Neural crest cell (in vitro differentiated cells): Measurements from ENCODE around the gene SH3GL3. TPM values are rescaled to one million over a fixed set of nuclear protein-coding genes. Genes with fewer than 3 reads are reported as not detected.

Experiments used
- DNase-seq: peaks from one replicate; pipeline ENCODE4 v3.0.0; 2021; ENCODE audit warnings: low read depth, mixed read lengths, low spot score
- H3K27ac Mint-ChIP-seq: one replicate; pipeline ENCODE4 v1.8.0; 2021; ENCODE audit warnings: mild to moderate bottlenecking, mixed read lengths; ENCODE audit not compliant: unreplicated experiment
- H3K27me3 Mint-ChIP-seq: 2 replicates; pipeline ENCODE4 v1.8.0; 2021; ENCODE audit warnings: low read depth, mild to moderate bottlenecking, mixed read lengths
- H3K36me3 Mint-ChIP-seq: 2 replicates; pipeline ENCODE4 v1.8.0; 2021; ENCODE audit warnings: low read depth, mild to moderate bottlenecking, mixed read lengths
- H3K4me1 Mint-ChIP-seq: 2 replicates; pipeline ENCODE4 v1.8.0; 2021; ENCODE audit warnings: mixed read lengths
- H3K4me3 Mint-ChIP-seq: one replicate; pipeline ENCODE4 v1.8.0; 2021; ENCODE audit warnings: mild to moderate bottlenecking, mixed read lengths
- H3K9me3 Mint-ChIP-seq: 2 replicates; pipeline ENCODE4 v1.8.0; 2021; ENCODE audit warnings: mixed read lengths
- CTCF ChIP-seq: fragments of 200-600 bp; sonication (generic); conservative IDR thresholded peaks from 2 replicates; pipeline ENCODE4 v1.5.0; 2021; ENCODE audit warnings: antibody characterized with exemption, mild to moderate bottlenecking
- total RNA-seq: library from RNA; stranded (reverse); gene quantifications from 2 replicates; pipeline ENCODE4 v1.2.1, GENCODE V29; 2021

The SH3GL3 gene
- total RNA-seq, 1 donor from 2014 or later, result 1.4 TPM

- Mint-ChIP-seq H3K36me3 (no peaks in the 10 kb centered on the region), H3K27ac (no peak overlapping the region), H3K4me3 (no peak overlapping the region), H3K4me1 (peaks cover 21% of the 10 kb centered on the region), H3K9me3 (no peaks in the 10 kb centered on the region), H3K27me3 (no peaks in the 10 kb centered on the region)
- TF ChIP-seq CTCF, result no peak
- DNase-seq, result no peak
These were observed 67.4 kb downstream of the SH3GL3 start for GRCh38 chr15:83514584-83514983.

DNA sequence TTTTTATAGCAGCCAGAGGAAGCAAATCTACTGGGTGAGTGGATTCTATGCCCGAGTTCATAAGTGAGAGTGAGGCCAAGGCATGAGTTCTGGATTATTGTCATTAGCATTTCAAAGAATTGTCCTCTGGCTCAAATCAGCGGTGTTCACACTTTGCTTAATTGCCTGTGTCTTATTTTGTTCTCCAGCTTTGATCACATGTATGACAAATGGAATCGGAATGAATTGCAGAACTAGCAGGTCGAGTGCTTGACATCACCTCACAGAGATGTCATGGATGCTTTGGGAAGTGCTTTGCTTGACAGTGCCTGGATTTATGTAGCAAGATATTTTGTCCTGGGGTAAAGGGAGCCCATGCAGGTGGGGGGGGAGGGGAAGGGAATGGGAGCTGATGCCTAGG is 68.0 kb downstream of the SH3GL3 start:
- H3K27ac Mint-ChIP-seq, result no peak overlapping the region

DNA sequence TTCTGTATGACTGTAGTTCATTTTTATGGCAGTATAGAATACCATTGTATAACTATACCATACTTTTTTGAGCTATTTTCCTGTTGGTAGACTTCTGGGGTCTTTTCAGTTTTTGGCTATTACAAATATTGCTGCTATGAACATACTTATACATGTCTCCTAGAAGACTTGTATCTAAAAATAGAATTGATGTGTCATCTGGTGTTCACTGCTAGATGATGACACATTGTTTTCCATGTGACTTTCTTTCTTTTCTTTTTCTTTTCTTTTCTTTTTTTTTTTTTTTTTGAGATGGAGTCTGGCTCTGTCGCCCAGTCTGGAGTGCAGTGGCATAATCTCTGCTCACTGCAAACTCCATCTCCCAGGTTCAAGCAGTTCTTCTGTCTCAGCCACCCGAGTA is 69.8 kb downstream of the SH3GL3 start:
- peaks cover 14% of the 10 kb centered on the region for H3K4me1 Mint-ChIP-seq
- H3K4me3 Mint-ChIP-seq, result no peak overlapping the region
- no peak overlapping the region for H3K27ac Mint-ChIP-seq
- no peak for DNase-seq
- no peaks in the 10 kb centered on the region for H3K36me3 Mint-ChIP-seq
- H3K27me3 Mint-ChIP-seq, result peaks cover 3% of the 10 kb centered on the region
- no peaks in the 10 kb centered on the region for H3K9me3 Mint-ChIP-seq
- TF ChIP-seq CTCF, result no peak

More for the DNA sequence above, 68.0 kb downstream of the SH3GL3 start:
- no peak overlapping the region for H3K4me3 Mint-ChIP-seq
- no peak for DNase-seq
- H3K27me3 Mint-ChIP-seq, result no peaks in the 10 kb centered on the region
- no peak for TF ChIP-seq CTCF
- peaks cover 15% of the 10 kb centered on the region for H3K4me1 Mint-ChIP-seq
- no peaks in the 10 kb centered on the region for H3K36me3 Mint-ChIP-seq
- no peaks in the 10 kb centered on the region for H3K9me3 Mint-ChIP-seq

DNA sequence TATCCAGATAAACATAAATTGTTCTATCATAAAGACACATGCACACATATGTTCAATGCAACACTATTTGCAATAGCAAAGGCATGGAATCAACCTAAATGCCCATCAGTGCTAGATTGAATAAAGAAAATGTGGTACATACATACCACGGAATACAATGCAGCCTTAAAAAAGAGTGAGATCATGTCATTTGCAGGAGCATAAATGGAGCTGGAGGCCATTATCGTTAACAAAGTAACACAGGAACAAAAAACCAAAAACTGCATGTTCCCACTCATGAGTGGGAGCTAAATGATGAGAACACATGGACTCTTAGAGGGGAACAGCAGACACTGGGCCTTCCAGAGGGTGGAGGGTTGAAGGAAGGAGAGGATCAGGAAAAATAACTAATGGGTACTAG is 79.2 kb downstream of the SH3GL3 start:
- H3K27ac Mint-ChIP-seq, result no peak overlapping the region
- H3K9me3 Mint-ChIP-seq, result peaks cover 15% of the 10 kb centered on the region
- no peak for TF ChIP-seq CTCF
- H3K4me1 Mint-ChIP-seq, result no peaks in the 10 kb centered on the region
- H3K27me3 Mint-ChIP-seq, result peaks cover 18% of the 10 kb centered on the region
- DNase-seq, result no peak
- H3K4me3 Mint-ChIP-seq, result no peak overlapping the region
- no peaks in the 10 kb centered on the region for H3K36me3 Mint-ChIP-seq

- Mint-ChIP-seq H3K4me3 (no peak overlapping the region), H3K27me3 (no peaks in the 10 kb centered on the region), H3K4me1 (no peaks in the 10 kb centered on the region), H3K9me3 (peaks cover 5% of the 10 kb centered on the region), H3K27ac (no peak overlapping the region), H3K36me3 (no peaks in the 10 kb centered on the region)
- no peak for TF ChIP-seq CTCF
- DNase-seq, result no peak
These were observed 86.3 kb downstream of the SH3GL3 start for GRCh38 chr15:83533410-83533962.
